ENCODE results near the gene PDZRN3. TPM values are rescaled to one million over a fixed set of nuclear protein-coding genes. Genes with fewer than 3 reads are reported as not detected.

Gene PDZRN3
- total RNA-seq, 1 experiment from 2014 or later: 5.9 TPM

- Histone ChIP-seq H2BK5ac (ENCODE audit: insufficient read length, low read length) (no peak overlapping the region), H2BK12ac (ENCODE audit: insufficient read length, low read depth, low read length) (peak overlapping the region; percentile 13), H2BK20ac (ENCODE audit: low read depth, low read length, poor library complexity, severe bottlenecking) (no peak overlapping the region), H3K79me1 (ENCODE audit: insufficient read depth, low read depth, low read length, poor library complexity, severe bottlenecking) (no peaks in the 10 kb centered on the region), H3K27ac (ENCODE audit: insufficient read length, low read depth, low read length) (no peak overlapping the region), H3K4me1 (ENCODE audit: insufficient read depth, low read length) (peaks cover 2% of the 10 kb centered on the region; the same call in 1 of the 2 replicates), H3K23me2 (ENCODE audit: insufficient read length, low read depth, low read length, poor library complexity, severe bottlenecking) (peaks cover 16% of the 10 kb centered on the region), H4K5ac (ENCODE audit: insufficient read length, low read depth, low read length) (no peak overlapping the region), H3K4me2 (ENCODE audit: insufficient read depth, insufficient read length, low read length) (peak overlapping the region; percentile 82), H3K9ac (ENCODE audit: extremely low read depth, insufficient read length, low read length) (no peak overlapping the region), H2AK5ac (ENCODE audit: insufficient read length, low read length) (no peak overlapping the region), H2AFZ (ENCODE audit: low read length) (no peak overlapping the region), H3K18ac (ENCODE audit: insufficient read length, low read depth, low read length) (peak overlapping the region; percentile 56), H4K8ac (replicated peaks; ENCODE audit: insufficient read length, low read depth, low read length) (no peak overlapping the region), H2BK120ac (ENCODE audit: low read depth, low read length, poor library complexity, severe bottlenecking) (no peak overlapping the region), H3K56ac (ENCODE audit: insufficient read length, low read depth, low read length) (no peak overlapping the region), H3T11ph (ENCODE audit: low read length) (no peak overlapping the region), H2BK15ac (ENCODE audit: low read depth, low read length) (no peak overlapping the region), H3K9me3 (ENCODE audit: control insufficient read depth, low read depth, low read length) (no peaks in the 10 kb centered on the region), H4K91ac (ENCODE audit: insufficient read length, low read depth, low read length) (no peak overlapping the region), H4K20me1 (ENCODE audit: control insufficient read depth, insufficient read depth, insufficient read length) (no peaks in the 10 kb centered on the region), H3K27me3 (ENCODE audit: insufficient read depth, low read length) (peaks cover 2% of the 10 kb centered on the region; the same call in 1 of the 2 replicates), H3K4ac (ENCODE audit: low read depth, low read length) (no peak overlapping the region), H3K14ac (ENCODE audit: insufficient read depth, low read length) (peak overlapping the region; percentile 46; the same call in 1 of the 2 replicates), H3K79me2 (ENCODE audit: insufficient read depth, low read length) (no peaks in the 10 kb centered on the region), H3K23ac (ENCODE audit: insufficient read length, low read depth, low read length) (no peak overlapping the region)
- no peak overlapping the region for H3K27ac Mint-ChIP-seq
- DNase-seq: peak; percentile 74
- H3K9me3 Mint-ChIP-seq: no peaks in the 10 kb centered on the region; a peak in 1 of 5 replicates
- WGBS (ENCODE audit: extremely low coverage, insufficient read length, low lambda C conversion rate): no CpG with 5 or more reads among the region's 112 CpGs
- peaks cover 45% of the 10 kb centered on the region for H3K27me3 Mint-ChIP-seq (ENCODE audit: low read depth)
- H3K4me1 Mint-ChIP-seq: peaks cover 30 to 37% of the 10 kb centered on the region in 2 experiments
- H3K4me3 Mint-ChIP-seq: peak overlapping the region; percentile 73 to 87
- TF ChIP-seq CTCF (conservative IDR thresholded peaks at IDR 0.05): peak; percentile 51
- H3K36me3 Mint-ChIP-seq (ENCODE audit: insufficient read depth in 1 of 3, low read depth in 3 of 3): peaks cover 0 to 5% (median 4%) of the 10 kb centered on the region in 3 experiments; a peak in 6 of 7 replicates
Measured at GRCh38 chr3:73624017-73624820, 522 bp downstream of the PDZRN3 start.

All from H9 (cell line).